Endometrium (tissue), 2 donors: ENCODE data around the gene ME3.
"Not testable (repeated sequence)": the region's sequence is repeated elsewhere in the genome, so short reads cannot be mapped to it uniquely, and the experiment has no call there.

Experiments used
- FAIRE-seq: peaks from 2 replicates; lab custom pipeline; 2012; peaks lifted over from hg19 to GRCh38; lab: Jason Lieb, UNC
- donor health status: control.
- donor health status: control.

Gene ME3

GRCh38 chr11:86620891-86621521, 51.4 kb downstream of the ME3 start:
- FAIRE-seq: no peak

- FAIRE-seq: not testable (repeated sequence)
Observed at GRCh38 chr11:86619428-86619827, 53.0 kb downstream of the ME3 start.

GRCh38 chr11:86617502-86617901, 54.9 kb downstream of the ME3 start:
- no peak for FAIRE-seq

- no peak for FAIRE-seq
Observed at GRCh38 chr11:86615487-86615886, 56.9 kb downstream of the ME3 start.

GRCh38 chr11:86610559-86611341, 61.7 kb downstream of the ME3 start:
- FAIRE-seq: no peak

- FAIRE-seq: peak; percentile 65
Observed at GRCh38 chr11:86608251-86608799, 64.1 kb downstream of the ME3 start.

GRCh38 chr11:86606836-86607481, 65.5 kb downstream of the ME3 start:
- no peak for FAIRE-seq

GRCh38 chr11:86606270-86606835, 66.1 kb downstream of the ME3 start:
- FAIRE-seq: no peak

GRCh38 chr11:86596861-86597586, 75.4 kb downstream of the ME3 start:
- no peak for FAIRE-seq

GRCh38 chr11:86595955-86596354, 76.5 kb downstream of the ME3 start:
- FAIRE-seq: no peak

GRCh38 chr11:86595451-86595850, 77.0 kb downstream of the ME3 start:
- FAIRE-seq: no peak

GRCh38 chr11:86594746-86595145, 77.7 kb downstream of the ME3 start:
- no peak for FAIRE-seq

- no peak for FAIRE-seq
Observed at GRCh38 chr11:86593833-86594232, 78.6 kb downstream of the ME3 start.

GRCh38 chr11:86592659-86593451, 79.6 kb downstream of the ME3 start:
- FAIRE-seq: no peak

GRCh38 chr11:86592047-86592591, 80.3 kb downstream of the ME3 start:
- no peak for FAIRE-seq

- no peak for FAIRE-seq
Observed at GRCh38 chr11:86591631-86592030, 80.8 kb downstream of the ME3 start.

- FAIRE-seq: no peak
Observed at GRCh38 chr11:86589856-86590589, 82.4 kb downstream of the ME3 start.

- no peak for FAIRE-seq
Observed at GRCh38 chr11:86589204-86589603, 83.2 kb downstream of the ME3 start.

- FAIRE-seq: no peak
Observed at GRCh38 chr11:86588566-86589090, 83.8 kb downstream of the ME3 start.
